ENCODE data around the gene SLC25A25. TPM values are rescaled to one million over a fixed set of nuclear protein-coding genes. Genes with fewer than 3 reads are reported as not detected.

The SLC25A25 gene
- total and polyA plus RNA-seq, 2 of the 8 experiments (the other 6 are each of a cell fraction or from before 2014, with no cell fraction given), result 6.5 to 18.5 TPM

DNA sequence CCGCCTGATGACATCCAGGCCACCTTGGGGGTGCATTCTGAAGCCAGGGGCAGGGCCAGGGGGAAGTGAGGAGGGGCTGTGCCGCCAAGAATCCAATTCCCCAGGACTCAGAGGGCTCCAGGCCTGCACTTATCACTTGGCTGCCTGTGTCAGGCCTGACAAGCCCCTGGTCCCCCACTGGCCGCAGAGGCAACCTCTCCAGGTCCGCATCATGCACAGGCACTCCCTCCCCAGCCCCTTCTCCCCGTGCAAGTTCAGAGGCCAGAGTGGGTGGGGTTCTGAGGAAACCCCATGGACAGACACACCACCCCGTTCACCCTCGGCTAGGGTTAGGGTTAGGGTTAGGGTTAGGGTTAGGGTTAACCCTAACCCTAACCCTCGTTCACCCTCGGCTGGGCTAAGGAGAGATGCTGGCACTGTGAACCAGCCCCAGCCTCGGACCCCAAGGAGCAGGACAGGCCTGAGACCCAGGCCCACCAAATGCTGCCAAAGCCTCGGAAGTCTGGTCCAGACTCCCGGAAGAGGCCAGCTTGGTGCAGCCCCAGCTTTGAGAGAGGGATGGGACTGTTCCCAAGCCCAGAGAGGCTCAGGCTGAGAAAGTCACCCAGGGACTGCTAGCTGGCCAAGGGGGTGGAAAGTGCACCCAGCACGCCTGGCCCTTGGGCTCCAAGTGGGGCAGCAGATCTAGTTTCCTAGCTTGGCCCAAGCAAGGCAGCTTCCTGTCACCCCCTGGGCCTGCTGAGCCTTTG, 86.1 kb downstream of the SLC25A25 start:
- no peak overlapping the region for H2BK20ac ChIP-seq (ENCODE audit: low read length)
- H3K14ac ChIP-seq (ENCODE audit: insufficient read length), result no peak overlapping the region
- no peak overlapping the region for H2BK120ac ChIP-seq (replicated peaks; ENCODE audit: low read depth, low read length)
- peaks cover 0 to 8% (median 3%) of the 10 kb centered on the region in 4 experiments; a peak in 5 of 7 replicates for H3K4me1 ChIP-seq (replicated peaks in 1 of 4; ENCODE audit: control insufficient read depth in 3 of 4, insufficient read depth in 4 of 4, low read length in 3 of 4)
- H2BK15ac ChIP-seq (ENCODE audit: low read length), result no peak overlapping the region
- no peak overlapping the region for H4K8ac ChIP-seq (ENCODE audit: extremely low read depth, insufficient read depth, low read length)
- no peaks in the 10 kb centered on the region for H3K36me3 ChIP-seq (ENCODE audit: control insufficient read depth in 2 of 4, insufficient read depth in 4 of 4, low read length in 3 of 4)
- no peak overlapping the region for H3K18ac ChIP-seq (ENCODE audit: extremely low read depth, low read length)
- no peak overlapping the region for H3K4me2 ChIP-seq (ENCODE audit: insufficient read depth in 1 of 2, low read depth in 2 of 2, low read length in 2 of 2)
- H3K4ac ChIP-seq (replicated peaks; ENCODE audit: insufficient read length, low read depth, low read length), result no peak overlapping the region
- H3K79me2 ChIP-seq (ENCODE audit: control insufficient read depth in 1 of 2, insufficient read depth in 2 of 2, low read length in 2 of 2), result no peaks in the 10 kb centered on the region
- WGBS, 2 experiments (ENCODE audit: extremely low coverage in 1 of 2, insufficient coverage in 1 of 2, insufficient read length in 1 of 2, insufficient replicate concordance in 2 of 2, low coverage in 1 of 2, low lambda C conversion rate in 2 of 2, missing lambda C conversion rate in 1 of 2), result 83% methylated on average over 13 of the region's 13 CpGs; no CpG with 5 or more reads in 1 of the 2 experiments
- no peak overlapping the region for H2AFZ ChIP-seq (ENCODE audit: low read length)
- no peaks in the 10 kb centered on the region for H3K23me2 ChIP-seq (ENCODE audit: low read depth, low read length)
- no peak overlapping the region for H2BK12ac ChIP-seq (ENCODE audit: low read depth, low read length)
- H3K4me3 ChIP-seq (ENCODE audit: extremely low read depth in 1 of 4, insufficient read depth in 2 of 4, low read depth in 3 of 4, low read length in 4 of 4), result no peak overlapping the region
- no peak for DNase-seq (ENCODE audit: low read depth in 1 of 2, low spot score in 2 of 2)
- H3K9ac ChIP-seq (replicated peaks in 1 of 4; ENCODE audit: extremely low read depth in 1 of 4, low read depth in 3 of 4, low read length in 3 of 4), result no peak overlapping the region
- no peak overlapping the region for H2BK5ac ChIP-seq (ENCODE audit: low read depth, low read length)
- POLR2A ChIA-PET (ENCODE audit: partially characterized antibody), result interaction anchor here (1.1 kb wide), 1 partner anchor 26 kb away, joined by 4 read pairs; no protein-coding TSS in a partner anchor
- CTCF ChIA-PET (ENCODE audit: partially characterized antibody), result interaction anchor here (1.6 to 6.1 kb wide), 2 partner anchors 25 to 101 kb away, joined by 3 to 74 read pairs; partner anchors contain the start of gene PTGES2
- H4K5ac ChIP-seq (ENCODE audit: insufficient read length, low read depth, low read length), result no peak overlapping the region
- no peak overlapping the region for H3K56ac ChIP-seq (replicated peaks; ENCODE audit: insufficient read length, low read depth, low read length)
- H3K27me3 ChIP-seq (replicated peaks in 1 of 4; ENCODE audit: control insufficient read depth in 3 of 4, extremely low read depth in 1 of 4, insufficient read depth in 3 of 4, low read length in 3 of 4), result no peaks in the 10 kb centered on the region; a peak in 2 of 7 replicates
- FAIRE-seq, result no peak
- no peak overlapping the region for H3K27ac ChIP-seq (ENCODE audit: low read depth, low read length)
- H3K79me1 ChIP-seq (ENCODE audit: low read depth, low read length), result no peaks in the 10 kb centered on the region
- H3K23ac ChIP-seq (ENCODE audit: insufficient read length), result no peak overlapping the region
- no peak overlapping the region for H2AK5ac ChIP-seq (ENCODE audit: low read depth, low read length)
- no peaks in the 10 kb centered on the region for H3K9me3 ChIP-seq (ENCODE audit: insufficient read depth in 2 of 2, low read depth in 1 of 2, low read length in 1 of 2)
- no peaks in the 10 kb centered on the region for H4K20me1 ChIP-seq (replicated peaks in 1 of 2; ENCODE audit: control insufficient read depth in 1 of 2, insufficient read depth in 2 of 2, low read length in 2 of 2)
- H4K91ac ChIP-seq (replicated peaks; ENCODE audit: insufficient read length, low read length), result no peak overlapping the region
